GM18909 (cell line): ENCODE results near the gene LIFR.
"Not testable (repeated sequence)": the region's sequence is repeated elsewhere in the genome, so short reads cannot be mapped to it uniquely, and the experiment has no call there.

ENCODE experiments used
- ATAC-seq: cut with Tn5 transposase; IDR thresholded peaks from one replicate; pipeline ENCODE4 v1.9.1; 2021; ENCODE audit warnings: mild to moderate bottlenecking; ENCODE audit not compliant: unreplicated experiment, poor library complexity

LIFR gene

DNA sequence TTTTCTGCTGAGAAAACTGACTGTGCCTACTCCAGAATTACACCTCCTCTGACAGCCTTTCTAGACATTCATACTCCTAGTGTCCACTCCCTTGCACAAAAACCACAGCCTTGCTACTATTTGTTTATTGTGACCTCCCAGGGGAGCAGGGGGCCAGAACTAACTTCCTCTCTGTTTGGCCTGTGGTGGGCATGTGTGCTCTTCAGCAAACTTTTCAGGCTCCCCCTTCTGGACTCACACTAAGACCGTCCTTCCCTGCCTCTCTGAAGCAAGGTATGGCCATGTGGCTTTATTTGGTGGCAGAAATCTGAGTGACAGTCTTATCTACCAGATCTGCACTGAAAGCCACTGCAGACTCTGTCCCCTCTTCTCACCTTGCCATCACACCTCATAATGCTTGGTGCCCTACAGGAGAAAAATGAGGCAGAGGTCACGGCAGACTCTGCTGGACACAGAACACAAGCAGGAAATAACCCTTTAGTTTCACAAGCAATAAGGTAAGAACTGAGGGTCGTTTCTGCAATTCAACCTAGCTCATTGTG, 28.2 kb downstream of the LIFR start:
- ATAC-seq = no peak

DNA sequence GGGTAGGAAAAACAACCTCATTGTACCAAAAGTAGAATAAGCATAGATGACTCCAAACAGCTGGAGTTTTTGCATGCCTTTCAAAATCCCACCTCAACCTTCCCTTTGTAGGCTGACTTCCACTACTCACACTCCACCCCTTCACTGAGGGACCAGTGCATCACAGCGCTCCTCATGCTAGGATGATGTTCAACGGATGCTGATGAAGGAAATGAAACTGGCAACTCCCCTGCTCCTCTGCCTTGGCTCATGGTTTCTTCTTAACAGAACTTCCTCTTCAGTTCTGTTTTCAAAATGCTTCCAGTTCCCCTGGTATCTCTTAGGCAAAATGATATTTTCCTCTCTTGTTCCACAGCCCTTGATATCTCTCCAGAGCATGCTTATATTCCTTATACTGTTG, 29.0 kb downstream of the LIFR start:
- peak; percentile 44 for ATAC-seq

DNA sequence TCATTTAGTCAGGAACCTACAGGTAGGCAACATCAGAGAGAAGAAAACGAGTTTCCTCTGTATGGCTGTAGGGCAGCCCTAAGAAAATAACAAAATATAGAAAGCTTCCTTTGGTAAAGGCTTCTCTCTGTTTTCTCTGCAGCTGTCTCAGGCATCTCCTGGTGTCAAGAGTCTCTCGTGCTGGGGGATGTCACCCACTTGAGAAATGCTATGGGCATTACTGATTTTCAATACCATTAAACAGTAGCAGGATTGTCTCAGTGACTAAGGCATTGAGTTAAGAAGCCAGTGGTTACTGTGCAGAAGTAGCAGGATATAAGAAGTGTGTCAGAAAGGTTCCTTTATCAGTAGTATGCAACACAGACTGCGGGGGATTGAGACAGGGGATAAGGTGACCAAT, 32.4 kb downstream of the LIFR start:
- ATAC-seq = no peak

DNA sequence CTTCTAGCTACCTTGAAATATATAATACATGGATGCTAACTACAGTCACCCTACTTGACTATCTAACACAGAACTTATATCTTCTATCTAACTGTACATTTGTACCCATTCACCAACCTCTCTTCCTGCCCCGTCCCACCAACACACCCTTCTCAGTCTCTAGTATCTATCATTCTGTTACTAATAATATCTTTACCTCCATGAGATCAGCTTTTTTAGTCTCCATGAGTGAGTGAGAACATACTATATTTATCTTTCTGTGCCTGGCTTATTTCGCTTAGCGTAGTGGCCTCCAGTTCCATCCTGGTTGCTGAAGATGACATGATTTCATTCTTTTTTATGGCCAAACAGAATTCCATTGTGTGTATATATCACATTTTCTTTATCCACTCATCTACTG, 37.0 kb downstream of the LIFR start:
- ATAC-seq = no peak

DNA sequence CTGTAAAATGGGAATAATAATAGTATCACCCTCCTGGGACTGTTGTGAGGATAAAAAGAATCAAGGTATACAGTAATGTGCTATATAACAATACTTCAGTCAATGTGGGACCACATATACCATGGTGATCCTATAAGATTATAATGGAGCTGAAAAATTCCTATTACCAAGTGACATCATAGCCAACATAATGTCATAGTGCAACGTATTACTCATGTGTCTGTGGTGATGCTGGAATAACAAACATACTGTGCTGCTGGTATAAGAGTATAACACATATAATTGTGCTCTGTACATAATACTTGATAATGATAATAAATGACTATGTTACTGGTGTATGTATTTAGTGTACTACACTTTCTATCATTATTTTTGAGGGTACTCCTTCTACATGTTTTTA, 38.1 kb downstream of the LIFR start:
- no peak for ATAC-seq

DNA sequence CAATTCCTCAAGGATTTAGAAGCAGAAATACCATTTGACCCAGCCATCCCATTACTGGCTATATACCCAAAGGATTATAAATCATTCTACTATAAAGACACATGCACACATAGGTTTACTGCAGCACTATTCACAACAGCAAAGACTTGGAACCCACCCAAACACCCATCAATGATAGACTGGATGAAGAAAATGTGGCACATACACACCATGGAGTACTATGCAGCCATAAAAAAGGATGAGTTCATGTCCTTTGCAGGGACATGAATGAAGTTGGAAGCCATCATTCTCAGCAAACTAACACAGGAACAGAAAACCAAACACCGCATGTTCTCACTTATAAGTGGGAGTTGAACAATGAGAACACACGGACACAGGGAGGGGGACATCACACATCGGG, 39.8 kb downstream of the LIFR start:
- ATAC-seq = not testable (repeated sequence)

DNA sequence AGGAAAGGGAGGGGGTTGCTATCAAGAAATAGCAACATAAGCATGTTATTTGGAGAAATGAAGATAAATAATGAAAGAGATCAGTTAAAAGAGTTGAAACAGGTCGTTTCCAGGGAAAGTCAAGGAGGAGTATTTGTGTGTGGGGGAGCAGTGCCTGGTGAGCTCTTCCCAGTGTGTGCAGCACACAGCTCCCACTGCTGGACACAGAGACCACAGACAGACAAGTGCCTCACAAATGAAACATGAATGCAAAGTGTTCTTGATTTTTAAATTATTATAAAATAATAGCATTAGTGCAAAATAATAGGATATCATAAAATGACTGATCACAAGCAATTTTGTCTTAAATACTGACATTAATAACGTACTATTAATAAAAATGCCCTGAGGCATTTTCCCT, 40.8 kb downstream of the LIFR start:
- no peak for ATAC-seq

DNA sequence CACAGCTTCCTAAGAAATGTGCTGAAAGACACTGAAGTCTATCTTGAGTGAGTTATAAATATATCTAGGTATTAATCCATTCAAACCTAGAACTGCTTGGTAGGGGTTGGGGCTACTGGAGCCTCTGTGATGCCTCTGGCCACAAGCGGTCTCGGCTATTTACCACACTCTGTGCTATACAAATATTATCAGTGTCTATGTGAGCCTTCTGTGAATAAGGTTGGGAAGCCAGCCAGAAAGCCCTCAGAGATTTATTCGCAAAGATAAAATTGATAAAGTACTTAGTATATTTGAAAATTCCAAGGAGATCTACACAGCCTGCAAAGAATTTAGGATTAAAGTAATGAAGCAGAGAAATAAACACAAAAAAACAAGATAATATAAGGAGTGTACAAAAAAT, 41.4 kb downstream of the LIFR start:
- ATAC-seq = no peak

DNA sequence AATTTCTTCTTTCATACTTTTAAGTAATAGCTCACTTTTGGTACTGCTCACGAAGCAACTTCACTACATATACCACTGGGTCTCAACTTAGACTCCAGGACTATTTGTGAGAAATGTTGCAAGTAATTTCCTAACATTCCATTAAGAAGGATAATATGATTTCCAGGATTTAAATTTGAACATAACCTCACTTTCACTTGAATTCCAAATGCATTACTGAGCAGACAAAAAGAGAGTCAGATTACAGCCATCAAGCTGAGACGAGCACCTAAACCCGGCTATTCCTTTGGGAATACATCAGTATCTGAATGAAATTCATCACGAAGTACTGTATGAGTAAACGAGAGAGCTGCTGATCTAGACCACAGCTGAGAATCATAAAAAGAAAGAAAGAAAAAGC, 47.3 kb downstream of the LIFR start:
- ATAC-seq = no peak

DNA sequence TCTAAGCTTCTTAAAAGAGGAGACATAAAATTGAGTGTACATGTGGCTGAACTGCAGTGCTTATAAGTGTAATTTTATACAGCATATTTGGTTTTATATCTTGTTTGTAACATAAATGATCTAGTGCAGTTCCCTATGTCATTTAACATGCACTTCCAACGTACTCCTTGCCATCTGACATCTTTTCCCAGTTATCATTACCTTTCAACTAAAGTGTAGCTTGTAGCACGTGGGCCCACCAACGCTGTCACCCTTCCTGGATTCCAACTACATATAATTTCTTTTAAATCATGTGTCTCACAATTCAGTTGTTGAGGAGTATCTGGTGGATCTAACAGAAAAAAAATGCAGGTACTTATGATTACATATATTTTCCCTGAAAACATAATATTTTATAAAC, 50.1 kb downstream of the LIFR start:
- ATAC-seq = no peak

DNA sequence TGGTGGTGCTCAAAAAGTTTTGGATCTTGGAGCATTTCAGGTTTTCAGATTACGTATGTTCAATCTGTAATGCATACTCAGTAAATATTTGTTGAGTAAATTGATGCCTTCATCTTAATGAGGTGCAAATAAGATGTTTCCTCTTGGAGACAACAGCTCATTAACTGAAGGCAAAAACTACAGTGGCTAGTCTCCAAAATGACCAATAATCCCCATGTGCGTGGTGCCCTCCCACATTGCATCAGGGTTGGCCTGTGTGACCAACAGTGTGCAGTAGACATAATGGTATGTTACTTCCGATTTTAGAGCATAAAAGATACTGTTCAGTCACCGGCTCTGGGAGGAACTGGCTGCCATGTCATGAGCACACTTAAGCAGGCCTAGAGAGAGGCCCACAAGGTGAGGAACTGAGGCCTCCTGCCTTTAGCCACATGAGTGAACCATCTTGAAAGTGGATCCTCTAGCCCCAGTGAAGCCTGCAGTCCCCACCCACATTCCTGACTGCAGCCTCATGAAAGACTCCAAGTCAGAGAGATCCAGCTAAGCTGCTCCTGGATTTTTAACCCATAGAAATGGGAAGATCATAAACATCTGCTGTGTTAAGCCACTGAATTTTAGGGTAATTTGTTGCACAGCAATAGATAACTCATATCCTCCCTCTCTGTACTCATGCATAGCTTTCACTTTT, 55.7 kb downstream of the LIFR start:
- no peak for ATAC-seq

DNA sequence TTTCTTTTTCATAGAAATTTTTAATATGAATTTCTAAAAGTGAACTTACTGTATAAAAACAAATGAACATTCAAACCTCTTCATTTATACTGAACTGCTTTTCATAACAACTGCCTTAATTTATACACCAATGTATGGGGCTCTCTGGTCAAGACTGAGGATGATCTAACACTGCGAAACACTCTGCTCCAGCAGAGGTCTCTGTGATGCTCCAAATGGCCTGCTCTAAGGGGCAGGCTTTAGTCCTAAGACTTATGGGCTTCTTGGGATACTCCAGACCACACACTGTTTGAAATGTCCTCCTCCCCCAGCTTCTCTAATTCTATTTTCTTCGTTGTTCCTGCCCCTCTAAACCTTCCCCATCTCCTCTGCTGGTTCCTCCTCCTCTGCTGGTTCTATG, 58.5 kb downstream of the LIFR start:
- ATAC-seq = no peak

DNA sequence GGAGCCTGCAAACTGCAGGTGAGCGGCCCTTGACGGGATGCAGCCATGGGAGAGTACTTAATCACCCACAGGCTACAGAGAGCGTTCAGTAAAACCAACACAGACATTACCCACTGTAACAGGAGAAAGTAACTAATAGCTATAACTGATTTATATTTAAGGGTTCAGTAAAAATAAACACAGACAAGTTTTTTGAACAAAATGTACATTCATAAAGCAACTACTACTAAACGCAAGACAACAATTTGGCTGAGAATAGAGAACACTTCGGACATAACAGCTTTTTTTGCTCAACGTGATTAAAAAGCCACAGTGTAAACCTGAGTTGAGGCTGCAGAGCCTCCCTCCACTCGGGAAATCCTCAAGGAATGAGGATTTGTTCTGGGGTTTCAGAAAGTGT, 61.7 kb downstream of the LIFR start:
- no peak for ATAC-seq

DNA sequence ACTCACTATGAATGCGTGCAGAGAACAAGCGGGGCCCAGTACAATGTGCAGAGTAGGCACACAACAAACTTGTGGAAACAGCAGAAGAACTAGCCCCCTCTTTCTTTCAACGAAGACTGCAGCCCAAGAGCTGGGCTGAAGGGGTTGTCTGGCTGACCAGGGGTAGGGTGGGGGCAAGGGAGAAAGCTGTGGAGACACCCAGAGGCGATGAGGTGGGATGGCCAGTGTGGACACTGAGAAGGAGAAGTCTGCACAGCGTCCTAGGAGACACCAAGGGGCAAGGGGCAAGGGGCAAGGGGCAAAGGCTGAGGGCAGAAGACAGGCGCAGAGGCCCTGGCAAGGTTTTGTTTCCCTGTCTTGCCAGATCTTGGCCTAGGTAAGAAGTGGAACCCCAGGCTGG, 62.3 kb downstream of the LIFR start:
- no peak for ATAC-seq

DNA sequence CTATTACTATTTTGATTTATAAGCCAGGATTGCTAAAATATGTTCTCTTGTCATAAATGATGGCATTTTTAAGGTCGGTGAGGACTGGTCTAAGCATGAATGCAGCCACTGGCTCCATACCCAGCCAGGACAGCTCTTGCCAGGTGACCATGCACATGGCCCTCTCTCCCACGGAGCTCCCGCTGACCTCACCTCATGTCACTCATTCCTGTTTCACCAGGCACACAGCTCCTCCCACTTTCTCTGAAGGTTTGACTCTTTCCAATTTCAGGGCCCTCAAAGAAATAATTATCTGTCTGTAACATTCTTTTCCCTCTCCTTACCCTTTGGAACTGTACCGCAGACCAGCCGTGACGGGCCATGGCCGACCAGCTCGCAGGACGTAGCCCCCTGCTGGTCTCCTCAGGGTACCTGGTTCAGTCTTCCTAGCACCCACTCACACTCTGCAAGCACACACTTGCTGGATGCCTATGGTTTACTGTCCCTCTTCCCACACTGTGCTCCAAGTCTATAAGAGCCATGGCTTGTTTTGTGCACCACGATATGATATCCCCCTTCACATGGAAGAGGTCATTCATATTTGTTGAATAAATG, 72.5 kb downstream of the LIFR start:
- no peak for ATAC-seq

DNA sequence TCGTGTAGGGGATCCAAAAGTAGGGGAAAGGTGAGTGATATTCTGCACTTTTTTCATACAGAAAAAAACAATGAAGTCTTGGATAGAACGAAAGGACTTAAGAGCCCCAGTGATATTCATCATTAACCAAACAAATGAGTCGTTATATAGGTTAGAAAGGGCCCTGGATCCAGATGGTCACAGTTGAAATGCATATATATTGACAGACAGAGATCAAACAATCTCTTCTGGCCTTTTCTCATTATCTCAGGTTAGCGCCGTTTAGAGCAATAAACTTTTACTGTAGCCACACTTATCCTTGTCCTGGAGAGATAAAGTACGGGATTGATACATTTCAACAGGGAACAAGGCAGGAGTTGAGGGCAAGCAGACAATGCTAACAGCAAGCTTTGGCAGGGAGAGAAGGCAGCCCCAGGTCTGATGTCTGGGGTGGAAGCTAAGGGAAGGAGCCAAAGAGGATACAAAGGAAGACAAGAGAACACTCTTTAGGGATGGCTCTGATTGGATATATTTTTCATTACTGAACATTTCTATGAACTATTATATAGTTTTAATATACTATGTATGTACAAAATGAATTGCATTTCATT, 77.0 kb downstream of the LIFR start:
- ATAC-seq = no peak

DNA sequence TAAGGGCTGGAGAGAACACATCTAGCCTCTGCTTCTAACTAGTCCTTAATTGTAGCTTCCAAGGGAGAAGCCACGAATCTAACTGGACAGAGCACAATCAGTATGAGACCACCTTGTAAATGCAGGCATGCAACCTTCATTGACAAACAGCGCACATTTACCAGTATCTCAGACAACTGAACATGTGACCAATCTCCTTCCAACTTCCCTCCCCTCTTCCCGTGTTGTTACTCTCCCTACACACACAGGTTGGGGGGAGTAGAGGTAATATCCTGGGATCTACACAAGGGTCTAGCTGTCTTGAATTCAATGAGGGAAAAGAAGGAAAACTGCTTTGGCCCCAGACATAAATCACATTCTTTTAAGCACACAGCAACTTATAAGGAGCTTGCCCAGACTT, 77.6 kb downstream of the LIFR start:
- no peak for ATAC-seq

DNA sequence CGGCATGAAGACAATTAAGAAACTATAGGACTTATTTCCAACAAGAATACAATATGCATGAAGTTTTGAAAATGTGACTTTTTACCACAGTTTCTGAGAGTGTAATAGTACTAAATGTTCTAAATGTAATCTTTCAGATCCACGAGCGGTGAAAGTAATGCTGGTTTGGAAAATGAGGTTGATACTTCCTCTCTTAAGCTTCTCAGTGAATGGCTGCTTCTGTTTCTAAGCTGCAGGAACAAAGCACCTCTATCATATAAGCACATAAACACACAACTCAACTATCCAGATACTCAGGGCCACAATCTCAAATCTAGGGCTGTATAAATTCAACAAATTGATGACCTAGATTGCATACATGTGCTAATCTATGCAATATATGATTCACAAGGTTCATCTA, 78.3 kb downstream of the LIFR start:
- no peak for ATAC-seq

DNA sequence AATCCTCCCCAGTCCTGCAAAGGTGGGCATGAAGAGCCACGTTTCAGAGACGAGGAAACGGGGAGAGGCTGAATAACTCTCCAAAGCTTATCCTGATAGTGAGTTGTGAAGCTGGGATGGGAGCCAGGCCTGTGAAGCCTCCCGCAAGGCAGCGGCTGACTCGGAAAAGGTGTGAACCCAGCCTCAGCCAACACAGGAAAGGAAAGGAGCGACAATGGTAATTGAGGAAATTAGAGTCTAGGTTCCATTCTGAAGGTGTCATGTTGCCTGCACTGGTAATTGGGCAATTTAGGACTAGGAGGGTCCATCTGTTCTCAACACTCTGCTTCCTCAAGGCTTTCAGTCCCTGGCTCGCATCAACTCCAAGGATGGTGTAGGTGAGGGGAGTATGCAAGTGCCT, 83.4 kb downstream of the LIFR start:
- no peak for ATAC-seq

DNA sequence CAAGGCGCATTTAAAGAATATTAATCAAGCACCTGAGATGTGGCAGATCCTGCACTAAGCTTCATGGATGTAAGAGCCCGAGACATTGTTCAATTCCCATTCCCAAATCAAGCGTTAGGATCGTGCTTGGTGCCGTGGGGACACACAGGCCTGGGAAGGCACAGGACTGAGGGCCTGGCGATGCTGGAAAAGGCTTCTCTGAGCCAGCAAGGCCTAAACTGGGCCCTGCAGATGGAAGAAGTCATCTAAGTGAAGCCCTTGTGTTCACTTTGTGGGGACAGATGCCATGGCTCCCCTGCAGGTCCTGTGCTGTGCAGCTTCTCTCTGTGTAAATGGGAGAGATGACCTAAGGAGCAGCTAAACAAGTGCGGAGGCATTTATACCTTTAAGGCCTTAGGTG, 83.9 kb downstream of the LIFR start:
- no peak for ATAC-seq

DNA sequence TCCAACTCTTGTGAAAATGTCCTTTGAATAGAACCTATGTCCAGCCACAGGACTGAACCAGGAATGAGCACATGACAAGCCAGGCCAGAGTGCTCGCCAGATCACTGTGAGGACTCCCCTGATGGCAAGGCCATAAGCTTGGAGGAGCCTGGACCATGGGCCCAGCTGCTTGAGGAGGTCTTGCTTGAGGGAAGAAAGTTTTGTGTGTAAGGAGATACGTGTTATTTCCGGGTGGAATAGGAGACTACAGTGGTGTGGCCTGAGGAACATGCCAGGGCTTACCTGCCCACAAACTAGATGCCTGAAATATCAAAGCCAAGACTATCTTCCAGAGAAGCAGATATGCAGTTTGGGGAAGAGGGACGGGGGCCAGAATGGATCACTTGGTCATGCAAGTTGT, 84.7 kb downstream of the LIFR start:
- no peak for ATAC-seq

DNA sequence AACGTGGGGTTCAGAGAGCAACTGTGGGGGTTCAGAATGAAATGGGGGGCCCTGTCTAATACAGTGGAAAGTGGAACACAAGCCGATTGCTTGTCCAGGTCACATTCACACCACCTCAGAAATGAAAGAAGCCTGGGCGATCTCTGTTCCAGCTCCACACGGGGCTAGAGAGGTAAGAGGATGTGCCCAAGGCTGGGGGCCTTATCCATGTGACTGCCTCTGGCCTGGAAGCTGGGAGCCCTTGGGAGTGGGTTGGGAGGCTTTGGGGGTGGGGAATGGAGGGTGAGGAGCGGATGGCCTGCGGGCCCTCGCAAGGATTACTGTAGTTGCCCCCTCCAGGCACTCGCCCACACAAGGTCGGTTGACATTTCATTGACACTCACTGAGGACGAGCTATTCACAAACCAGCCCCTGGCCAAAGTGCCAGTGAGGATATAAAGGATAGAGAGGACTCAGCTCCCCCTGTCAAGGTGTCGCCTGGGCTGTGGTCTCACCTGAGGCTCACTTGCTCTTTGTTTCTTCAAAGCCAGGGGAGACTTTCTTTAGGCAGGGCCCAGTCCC, 86.7 kb downstream of the LIFR start:
- no peak for ATAC-seq
